Hepatocyte (in vitro differentiated cells): ENCODE results near the gene P2RY2. TPM values are rescaled to one million over a fixed set of nuclear protein-coding genes. Genes with fewer than 3 reads are reported as not detected.

Experiments
- DNase-seq: peaks from one replicate; pipeline ENCODE4 v3.0.0-alpha.2; 2016; ENCODE audit warnings: low spot score
- H2AFZ ChIP-seq: fragments of 200-600 bp; sonication (generic); 2 replicates; pipeline ENCODE4 v1.6.0; 2016; ENCODE audit warnings: antibody characterized with exemption, mild to moderate bottlenecking
- H3K27ac ChIP-seq: fragments of 200-600 bp; sonication (generic); 2 replicates; pipeline ENCODE4 v1.5.1; 2016; ENCODE audit warnings: mild to moderate bottlenecking
- H3K27me3 ChIP-seq: fragments of 200-600 bp; sonication (generic); 2 replicates; pipeline ENCODE4 v1.6.1; 2016
- H3K36me3 ChIP-seq: fragments of 200-600 bp; sonication (generic); replicated peaks from 2 replicates; pipeline ENCODE4 v1.5.1; 2016; ENCODE audit warnings: low read depth; ENCODE audit not compliant: insufficient read depth
- H3K4me1 ChIP-seq: fragments of 200-600 bp; sonication (generic); 2 replicates; pipeline ENCODE4 v1.5.1; 2016; ENCODE audit warnings: mild to moderate bottlenecking, moderate library complexity; ENCODE audit not compliant: insufficient read depth
- H3K4me2 ChIP-seq: fragments of 200-600 bp; sonication (generic); 2 replicates; pipeline ENCODE4 v1.6.0; 2016
- H3K4me3 ChIP-seq: fragments of 200-600 bp; sonication (generic); 2 replicates; pipeline ENCODE4 v1.5.1; 2016; ENCODE audit warnings: mild to moderate bottlenecking
- H3K79me2 ChIP-seq: fragments of 200-600 bp; sonication (generic); 2 replicates; pipeline ENCODE4 v1.6.0; 2017; ENCODE audit warnings: mild to moderate bottlenecking
- H3K9me2 ChIP-seq: fragments of 200-600 bp; sonication (generic); replicated peaks from 2 replicates; pipeline ENCODE4 v1.6.0; 2017; ENCODE audit warnings: mild to moderate bottlenecking; ENCODE audit not compliant: insufficient read depth
- H3K9me3 ChIP-seq: fragments of 200-600 bp; sonication (generic); 2 replicates; pipeline ENCODE4 v1.5.1; 2016; ENCODE audit warnings: low read depth, mild to moderate bottlenecking
- H4K20me1 ChIP-seq: fragments of 200-600 bp; sonication (generic); 2 replicates; pipeline ENCODE4 v1.6.0; 2016; ENCODE audit warnings: mild to moderate bottlenecking; ENCODE audit not compliant: insufficient read depth, poor library complexity, severe bottlenecking
- CTCF ChIP-seq: fragments of 200-600 bp; sonication (generic); IDR thresholded peaks from 2 replicates; pipeline ENCODE4 v1.5.1; 2016; ENCODE audit warnings: antibody characterized with exemption, mild to moderate bottlenecking; ENCODE audit not compliant: poor library complexity
- EZH2 ChIP-seq: fragments of 200-600 bp; sonication (generic); IDR thresholded peaks from 2 replicates; pipeline ENCODE4 v1.6.1; 2016; ENCODE audit warnings: antibody characterized with exemption, mild to moderate bottlenecking, borderline replicate concordance
- EZH2phosphoT487 ChIP-seq: fragments of 200-600 bp; sonication (generic); IDR thresholded peaks from one replicate; pipeline ENCODE4 v1.6.1; 2018; ENCODE audit warnings: antibody characterized with exemption, mild to moderate bottlenecking, low read depth, moderate library complexity; ENCODE audit not compliant: unreplicated experiment, severe bottlenecking
- WGBS: methylation state at CpG from one replicate; pipeline ENCODE4 v1.1.6; 2016; ENCODE audit warnings: low lambda C conversion rate; ENCODE audit errors: missing lambda C conversion rate; 5-methylcytosine and 5-hydroxymethylcytosine counted together
- polyA plus RNA-seq: library from polyadenylated mRNA; unstranded; fragments of >200 nt; fragmentation: Nextera tagmentation; extraction: Ambion mirVana; gene quantifications from 2 replicates; pipeline ENCODE4 v1.2.1, GENCODE V29; 2016
- total RNA-seq: library from RNA; depleted of rRNA; stranded (reverse); fragments of >200 nt; gene quantifications from 2 replicates; pipeline ENCODE4 v1.2.3, GENCODE V29; 2014

The P2RY2 gene
- total and polyA plus RNA-seq, 2 experiments from 2014 or later = 2.5 to 6.3 TPM

- DNase-seq = no peak
- no peak overlapping the region for H3K4me2 ChIP-seq
- no peaks in the 10 kb centered on the region for H3K4me1 ChIP-seq
- H3K9me3 ChIP-seq = no peaks in the 10 kb centered on the region
- TF ChIP-seq EZH2 (no peak), CTCF (no peak), EZH2phosphoT487 (no peak)
- no peaks in the 10 kb centered on the region for H4K20me1 ChIP-seq
- H2AFZ ChIP-seq = no peak overlapping the region
- no peak overlapping the region for H3K27ac ChIP-seq
- no peaks in the 10 kb centered on the region for H3K27me3 ChIP-seq
- no peaks in the 10 kb centered on the region for H3K36me3 ChIP-seq
- H3K4me3 ChIP-seq = no peak overlapping the region
- WGBS = 49% methylated on average over 3 of the region's 4 CpGs
- no peaks in the 10 kb centered on the region for H3K79me2 ChIP-seq
- H3K9me2 ChIP-seq = no peaks in the 10 kb centered on the region
Measured at GRCh38 chr11:73244589-73245240, 26.6 kb downstream of the P2RY2 start.

GRCh38 chr11:73245461-73245860 lies 27.4 kb downstream of the P2RY2 start:
- H3K27ac ChIP-seq = no peak overlapping the region
- H3K4me3 ChIP-seq = no peak overlapping the region
- TF ChIP-seq EZH2 (no peak), CTCF (no peak), EZH2phosphoT487 (no peak)
- no peaks in the 10 kb centered on the region for H4K20me1 ChIP-seq
- H3K9me2 ChIP-seq = no peaks in the 10 kb centered on the region
- no peaks in the 10 kb centered on the region for H3K9me3 ChIP-seq
- no peaks in the 10 kb centered on the region for H3K27me3 ChIP-seq
- no peaks in the 10 kb centered on the region for H3K79me2 ChIP-seq
- DNase-seq = no peak
- H2AFZ ChIP-seq = no peak overlapping the region
- no peaks in the 10 kb centered on the region for H3K36me3 ChIP-seq
- H3K4me1 ChIP-seq = no peaks in the 10 kb centered on the region
- no peak overlapping the region for H3K4me2 ChIP-seq
- 65% methylated on average over 6 of the region's 6 CpGs for WGBS

GRCh38 chr11:73246303-73246702 lies 28.2 kb downstream of the P2RY2 start:
- no peaks in the 10 kb centered on the region for H3K27me3 ChIP-seq
- H3K36me3 ChIP-seq = no peaks in the 10 kb centered on the region
- no peaks in the 10 kb centered on the region for H3K9me2 ChIP-seq
- 80% methylated on average over 2 of the region's 2 CpGs for WGBS
- no peak overlapping the region for H2AFZ ChIP-seq
- H3K79me2 ChIP-seq = no peaks in the 10 kb centered on the region
- no peaks in the 10 kb centered on the region for H4K20me1 ChIP-seq
- no peak overlapping the region for H3K27ac ChIP-seq
- H3K4me3 ChIP-seq = no peak overlapping the region
- H3K4me2 ChIP-seq = no peak overlapping the region
- TF ChIP-seq EZH2phosphoT487 (no peak), CTCF (no peak), EZH2 (no peak)
- no peaks in the 10 kb centered on the region for H3K9me3 ChIP-seq
- no peak for DNase-seq
- no peaks in the 10 kb centered on the region for H3K4me1 ChIP-seq
